Omental fat pad (tissue), 4 donors: ENCODE data around the gene ST7L. TPM values are rescaled to one million over a fixed set of nuclear protein-coding genes. Genes with fewer than 3 reads are reported as not detected.

Source experiments
- ATAC-seq: fragments of 150-250 bp; one replicate; pipeline ENCODE4 v1.9.1; 2016; ENCODE audit warnings: mild to moderate bottlenecking, moderate library complexity; ENCODE audit not compliant: low FRiP score
- DNase-seq: peaks from one replicate; pipeline ENCODE4 v3.0.0-alpha.2; 2019; ENCODE audit warnings: low spot score
- total RNA-seq, 4 donors: library from RNA; depleted of rRNA; stranded (reverse); fragments of >200 nt; gene quantifications; one replicate each; pipeline ENCODE4 v1.1.0, GENCODE V29; 2016
- TF ChIP-seq, protein P1 (sequence below), 3 donors: fragments of 450-650 bp; IDR thresholded peaks; one replicate each; pipeline ENCODE4 v1.5.1; 2016 to 2017; ENCODE audit warnings: antibody characterized with exemption in 3 of 3, mild to moderate bottlenecking in 3 of 3, moderate library complexity in 2 of 3

The ST7L gene
- total RNA-seq, 4 donors from 2014 or later, result 19.4 to 29.2 (median 28.2) TPM

DNA sequence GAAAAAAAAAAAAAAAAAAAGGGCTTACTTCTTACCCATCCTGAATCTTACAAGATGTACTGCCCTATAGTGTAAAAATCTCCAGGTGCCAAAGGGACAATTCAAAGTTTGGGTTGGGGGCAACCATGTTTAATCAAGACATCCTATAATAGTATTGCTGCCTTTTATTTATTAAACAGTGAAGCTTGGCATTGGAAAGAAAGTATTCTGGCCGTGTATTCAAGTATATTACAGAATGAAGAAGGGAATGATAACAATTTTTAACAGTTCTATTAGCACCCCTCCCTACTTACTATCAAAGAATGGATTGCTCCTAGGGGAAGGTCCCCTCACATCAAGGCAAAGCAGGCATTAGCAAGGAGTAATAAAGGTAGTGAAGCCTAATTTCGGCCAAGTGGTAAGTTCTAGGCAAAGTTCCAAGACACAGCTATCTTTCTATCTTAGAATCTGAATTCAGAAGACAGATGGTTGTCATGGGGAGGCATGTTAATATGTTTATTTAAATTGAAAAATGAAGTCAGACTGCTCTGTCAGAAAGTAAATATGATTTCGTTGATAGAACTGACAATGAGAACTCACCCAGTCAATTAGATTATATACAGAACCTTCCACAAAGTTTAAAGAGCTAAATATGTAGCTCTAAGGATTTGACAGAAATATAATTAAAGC, 24.6 kb downstream of the ST7L start:
- DNase-seq (no peak), ATAC-seq (no peak)
- TF ChIP-seq, protein P1, sequence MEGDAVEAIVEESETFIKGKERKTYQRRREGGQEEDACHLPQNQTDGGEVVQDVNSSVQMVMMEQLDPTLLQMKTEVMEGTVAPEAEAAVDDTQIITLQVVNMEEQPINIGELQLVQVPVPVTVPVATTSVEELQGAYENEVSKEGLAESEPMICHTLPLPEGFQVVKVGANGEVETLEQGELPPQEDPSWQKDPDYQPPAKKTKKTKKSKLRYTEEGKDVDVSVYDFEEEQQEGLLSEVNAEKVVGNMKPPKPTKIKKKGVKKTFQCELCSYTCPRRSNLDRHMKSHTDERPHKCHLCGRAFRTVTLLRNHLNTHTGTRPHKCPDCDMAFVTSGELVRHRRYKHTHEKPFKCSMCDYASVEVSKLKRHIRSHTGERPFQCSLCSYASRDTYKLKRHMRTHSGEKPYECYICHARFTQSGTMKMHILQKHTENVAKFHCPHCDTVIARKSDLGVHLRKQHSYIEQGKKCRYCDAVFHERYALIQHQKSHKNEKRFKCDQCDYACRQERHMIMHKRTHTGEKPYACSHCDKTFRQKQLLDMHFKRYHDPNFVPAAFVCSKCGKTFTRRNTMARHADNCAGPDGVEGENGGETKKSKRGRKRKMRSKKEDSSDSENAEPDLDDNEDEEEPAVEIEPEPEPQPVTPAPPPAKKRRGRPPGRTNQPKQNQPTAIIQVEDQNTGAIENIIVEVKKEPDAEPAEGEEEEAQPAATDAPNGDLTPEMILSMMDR (IDR thresholded peaks at IDR 0.05), result no peak

DNA sequence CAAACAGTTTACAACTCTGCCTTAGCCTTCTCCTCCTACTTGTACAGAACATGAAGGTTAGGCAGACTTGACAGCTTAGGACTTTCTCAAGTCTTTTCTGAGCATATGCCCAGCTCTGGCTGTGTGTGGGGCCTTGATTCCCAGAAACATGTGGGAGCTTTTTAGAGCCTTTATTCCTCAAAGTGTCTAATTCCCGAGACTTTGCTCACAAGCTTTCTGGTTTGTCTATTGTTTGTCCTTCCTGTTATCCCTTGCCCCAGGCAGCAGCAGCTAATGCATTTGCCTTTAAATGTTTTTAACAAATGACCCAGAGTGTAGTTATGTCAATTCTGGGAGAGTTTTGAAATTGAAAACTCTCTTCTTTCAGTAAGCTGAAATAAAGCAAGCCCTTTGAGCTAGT, 29.2 kb downstream of the ST7L start:
- TF ChIP-seq, protein P1 (IDR thresholded peaks at IDR 0.05), result no peak
- no peak for ATAC-seq
- DNase-seq, result no peak

DNA sequence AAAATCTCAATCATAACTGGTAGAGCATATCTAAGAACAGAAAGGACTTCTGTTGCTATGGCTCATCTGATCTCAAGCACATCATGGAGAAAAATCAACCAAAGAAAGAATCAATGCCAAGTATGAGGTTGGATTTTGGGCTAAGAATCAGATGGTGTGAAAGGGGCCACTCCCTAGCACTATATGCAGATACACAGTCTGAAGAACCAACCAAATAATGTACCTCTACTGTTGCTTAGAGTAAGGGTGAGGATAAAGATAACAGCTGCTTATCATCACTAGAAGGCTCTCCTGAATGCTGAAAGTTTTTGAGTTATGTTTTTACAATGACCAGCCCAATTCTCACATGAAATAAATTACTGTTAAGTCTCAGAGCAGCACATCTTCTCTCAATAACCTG, 35.6 kb downstream of the ST7L start:
- TF ChIP-seq, protein P1 (IDR thresholded peaks at IDR 0.05), result no peak
- ATAC-seq (no peak), DNase-seq (no peak)

DNA sequence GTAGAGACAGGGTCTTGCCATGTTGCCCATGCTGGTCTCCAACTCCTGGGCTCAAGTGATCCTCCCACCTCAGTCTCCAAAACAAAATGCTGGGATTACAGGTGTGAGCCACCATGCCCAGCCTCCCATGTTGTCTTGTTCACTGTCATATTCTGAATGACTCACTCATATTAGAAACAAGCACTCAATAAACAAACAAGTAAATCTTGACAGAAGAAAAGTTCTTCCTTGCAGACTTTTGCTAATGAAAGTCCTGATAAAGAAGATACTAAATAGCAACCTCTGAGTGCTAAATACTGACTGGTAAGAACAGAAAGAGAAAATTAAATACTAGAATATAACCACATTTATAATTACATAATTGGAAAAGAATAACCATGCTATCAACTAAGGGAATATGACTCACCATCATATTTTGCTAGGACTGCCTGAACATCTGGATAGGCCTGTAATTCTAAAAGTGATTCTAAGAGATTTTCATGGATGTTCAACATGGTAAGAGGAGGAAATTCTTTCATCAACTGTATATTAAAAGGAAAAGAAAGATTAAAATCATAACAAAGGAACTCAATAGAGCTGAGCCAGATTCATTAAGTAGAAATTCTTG, 37.3 kb downstream of the ST7L start:
- no peak for ATAC-seq
- TF ChIP-seq, protein P1 (IDR thresholded peaks at IDR 0.05), result no peak
- DNase-seq, result no peak

DNA sequence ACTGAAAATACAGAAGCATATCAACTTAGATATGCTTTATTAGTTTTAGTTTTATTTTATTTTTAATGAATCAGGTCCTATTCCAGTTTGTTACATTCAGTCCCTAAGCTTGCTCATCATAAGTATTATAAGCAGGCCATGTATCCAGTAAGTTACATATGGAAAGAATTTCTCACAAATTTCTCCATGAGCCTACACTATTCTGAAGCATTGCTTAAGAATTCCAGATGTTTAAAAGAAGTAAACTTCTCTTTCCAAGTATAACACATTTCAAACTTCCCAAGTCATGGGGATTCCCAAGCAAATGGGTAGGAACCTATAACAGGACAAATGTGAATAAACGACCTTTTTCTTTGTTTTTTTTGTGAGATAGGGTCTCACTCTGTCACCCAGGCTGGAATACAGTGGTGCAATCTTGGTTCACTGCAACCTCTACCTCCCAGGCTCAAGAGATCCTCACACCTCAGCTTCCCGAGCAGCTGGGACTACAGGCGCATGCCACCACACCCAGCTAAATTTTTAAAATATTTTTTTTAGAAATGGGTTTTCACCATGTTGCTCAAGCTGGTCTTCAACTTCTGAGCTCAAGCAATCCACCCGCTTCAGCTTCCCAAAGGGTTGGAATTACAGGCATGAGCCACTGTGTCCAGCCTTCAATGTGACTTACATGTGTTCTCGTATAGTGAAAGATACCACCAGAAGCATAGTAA, 39.0 kb downstream of the ST7L start:
- TF ChIP-seq, protein P1 (IDR thresholded peaks at IDR 0.05), result no peak
- ATAC-seq (no peak), DNase-seq (no peak)

DNA sequence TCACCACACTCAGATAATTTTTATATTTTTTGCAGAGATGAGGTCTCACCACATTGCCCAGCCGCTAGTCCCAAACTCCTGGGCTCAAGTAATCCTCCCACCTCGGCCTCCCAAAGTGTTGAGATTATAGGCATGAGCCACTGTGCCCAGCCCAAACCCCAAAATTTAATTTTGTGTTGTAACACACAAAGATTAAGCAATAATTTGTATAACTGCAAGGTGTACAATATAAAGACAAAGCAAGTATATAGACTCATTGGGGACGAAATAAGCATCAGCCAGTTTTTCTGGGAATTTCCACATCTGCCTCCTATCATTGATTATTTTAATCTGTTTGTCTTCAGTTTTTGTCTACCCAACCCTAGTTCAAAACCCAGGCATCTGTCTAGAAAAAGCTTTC, 42.7 kb downstream of the ST7L start:
- TF ChIP-seq, protein P1 (IDR thresholded peaks at IDR 0.05), result no peak
- DNase-seq, result no peak
- no peak for ATAC-seq
